Effector memory CD8-positive, alpha-beta T cell (primary cell): ENCODE measurements around the gene SGF29.
"Not testable (repeated sequence)": the region's sequence is repeated elsewhere in the genome, so short reads cannot be mapped to it uniquely, and the experiment has no call there.

ENCODE experiments used
- ATAC-seq: fragments of 150-1000 bp; cut with Tn5 transposase; replicated peaks from 2 replicates; pipeline ENCODE4 v1.10.0; 2021; ENCODE audit warnings: mild to moderate bottlenecking, moderate library complexity
- DNase-seq, 3 experiments: peaks; one replicate each; pipeline ENCODE4 v3.0.0; 2021
- H3K27ac Mint-ChIP-seq, 2 donors: one replicate each; pipeline ENCODE4 v1.8.0; 2022; ENCODE audit warnings: mild to moderate bottlenecking in 2 of 2, mixed read lengths in 2 of 2, moderate library complexity in 2 of 2
- H3K27me3 Mint-ChIP-seq, 2 donors: one replicate each; pipeline ENCODE4 v1.8.0; 2022; ENCODE audit warnings: mixed read lengths in 2 of 2
- H3K36me3 Mint-ChIP-seq: one replicate; pipeline ENCODE4 v1.8.0; 2022; ENCODE audit warnings: mild to moderate bottlenecking, moderate library complexity, mixed read lengths; ENCODE audit not compliant: insufficient read depth
- H3K4me1 Mint-ChIP-seq, 2 donors: one replicate each; pipeline ENCODE4 v1.8.0; 2022; ENCODE audit warnings: low read depth in 2 of 2, mixed read lengths in 2 of 2
- H3K4me3 Mint-ChIP-seq, 2 donors: one replicate each; pipeline ENCODE4 v1.8.0; 2022; ENCODE audit warnings: mild to moderate bottlenecking in 2 of 2, mixed read lengths in 2 of 2, moderate library complexity in 2 of 2
- H3K9me3 Mint-ChIP-seq, 2 donors: one replicate each; pipeline ENCODE4 v1.8.0; 2022; ENCODE audit warnings: mixed read lengths in 2 of 2

Gene SGF29

DNA sequence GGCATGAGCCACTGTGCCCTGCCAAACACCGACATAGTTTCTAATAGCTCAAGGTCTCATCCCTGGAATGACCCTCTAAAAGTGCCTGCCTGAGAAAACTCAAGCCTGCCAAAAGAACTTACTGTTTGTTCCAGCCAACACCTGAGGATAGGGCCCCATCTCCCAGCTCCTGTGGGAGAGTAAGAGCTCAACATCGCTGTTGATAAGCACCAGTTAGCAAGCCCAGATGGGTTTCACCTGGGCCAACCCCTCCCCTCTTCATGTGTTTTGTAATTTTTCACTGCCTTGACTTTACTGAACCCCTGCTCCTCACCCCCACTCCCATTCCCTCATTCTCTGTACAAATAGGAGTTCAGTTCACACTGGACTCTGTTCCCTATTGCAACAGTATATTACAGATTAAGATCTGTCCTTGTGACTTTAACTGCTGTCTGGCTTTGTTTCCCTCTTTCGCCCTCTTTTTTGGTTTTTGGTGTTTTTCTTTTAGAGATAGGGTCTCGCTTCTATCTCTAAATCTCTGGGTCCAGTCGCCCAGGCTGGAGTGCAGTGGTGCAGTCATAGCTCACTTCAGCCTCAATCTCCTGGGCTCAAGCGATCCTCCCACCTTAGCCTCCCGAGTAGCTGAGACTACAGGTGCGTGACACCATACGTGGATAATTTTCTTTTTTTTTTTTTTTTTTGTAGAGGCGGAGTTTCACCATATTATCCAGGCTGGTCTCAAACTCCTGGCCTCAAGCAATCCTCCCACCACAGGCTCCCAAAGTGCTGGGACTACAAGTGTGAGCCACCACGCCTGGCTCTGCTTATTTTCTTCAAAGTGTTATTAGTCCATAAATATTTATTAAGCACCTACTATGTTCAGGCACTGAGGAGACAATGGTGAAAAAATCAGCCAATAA lies 27.3 kb upstream of the SGF29 start:
- Mint-ChIP-seq H3K4me3 (no peak overlapping the region), H3K9me3 (no peaks in the 10 kb centered on the region), H3K36me3 (no peaks in the 10 kb centered on the region), H3K4me1 (peaks cover 0 to 4% of the 10 kb centered on the region in 2 donors), H3K27me3 (no peaks in the 10 kb centered on the region), H3K27ac (peak overlapping the region in 1 of 2 donors; percentile 1)
- no peak for ATAC-seq
- DNase-seq = no peak

DNA sequence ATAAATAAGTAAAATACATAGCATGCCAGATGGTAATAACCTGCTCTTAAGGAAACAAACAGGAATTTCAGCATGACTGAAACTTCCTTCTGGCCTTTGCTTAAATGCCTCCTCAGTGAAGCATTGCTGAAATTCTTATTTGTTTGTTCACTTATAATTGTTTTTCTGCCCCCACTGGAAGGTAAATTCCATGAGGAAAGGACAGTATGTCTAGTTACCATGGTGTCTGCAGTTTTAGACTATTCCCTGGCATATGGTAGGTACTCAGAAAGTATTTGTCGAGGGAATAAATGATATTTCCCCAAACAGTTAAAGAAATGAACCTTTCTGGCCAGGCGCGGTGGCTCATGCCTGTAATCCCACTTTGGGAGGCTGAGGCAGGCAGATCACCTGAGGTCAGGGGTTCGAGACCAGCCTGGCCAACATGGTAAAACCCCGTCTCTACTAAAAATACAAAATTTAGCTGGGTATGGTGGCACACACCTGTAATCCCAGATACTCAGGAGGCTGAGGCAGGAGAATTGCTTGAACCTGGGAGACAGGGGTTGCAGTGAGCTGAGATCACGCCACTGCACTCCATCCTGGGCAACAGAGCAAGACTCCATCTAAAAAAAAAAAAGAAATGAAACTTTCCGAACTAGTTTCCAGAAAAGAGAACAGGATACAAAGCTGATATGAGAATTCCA lies 26.5 kb upstream of the SGF29 start:
- not testable (repeated sequence) for H3K4me3 Mint-ChIP-seq, H3K36me3 Mint-ChIP-seq, ATAC-seq

DNA sequence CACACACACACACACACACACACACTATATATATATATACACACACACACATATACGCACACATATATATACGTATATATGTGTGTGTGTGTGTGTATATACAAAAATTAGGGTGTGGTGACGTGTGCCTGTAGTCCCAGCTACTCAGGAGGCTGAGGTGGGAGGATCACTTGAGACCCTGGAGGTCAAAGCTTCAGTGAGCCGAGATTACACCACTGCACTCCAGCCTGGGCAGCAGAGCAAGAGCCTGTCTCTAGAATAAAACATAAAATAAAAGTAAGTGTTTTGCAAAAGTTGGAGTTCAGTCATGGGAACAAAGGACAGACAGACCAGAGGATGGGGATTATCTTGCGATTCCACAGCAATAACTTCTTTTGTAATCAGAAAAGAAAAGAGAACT lies 25.7 kb upstream of the SGF29 start:
- ATAC-seq (no peak), DNase-seq (no peak)
- Mint-ChIP-seq H3K27me3 (no peaks in the 10 kb centered on the region), H3K4me3 (no peak overlapping the region), H3K4me1 (peaks cover 2% of the 10 kb centered on the region in 2 donors), H3K36me3 (no peaks in the 10 kb centered on the region), H3K27ac (no peak overlapping the region), H3K9me3 (no peaks in the 10 kb centered on the region)

More for the DNA sequence above, 26.5 kb upstream of the SGF29 start:
- not testable (repeated sequence) for H3K27ac Mint-ChIP-seq, DNase-seq, H3K9me3 Mint-ChIP-seq, H3K27me3 Mint-ChIP-seq, H3K4me1 Mint-ChIP-seq

DNA sequence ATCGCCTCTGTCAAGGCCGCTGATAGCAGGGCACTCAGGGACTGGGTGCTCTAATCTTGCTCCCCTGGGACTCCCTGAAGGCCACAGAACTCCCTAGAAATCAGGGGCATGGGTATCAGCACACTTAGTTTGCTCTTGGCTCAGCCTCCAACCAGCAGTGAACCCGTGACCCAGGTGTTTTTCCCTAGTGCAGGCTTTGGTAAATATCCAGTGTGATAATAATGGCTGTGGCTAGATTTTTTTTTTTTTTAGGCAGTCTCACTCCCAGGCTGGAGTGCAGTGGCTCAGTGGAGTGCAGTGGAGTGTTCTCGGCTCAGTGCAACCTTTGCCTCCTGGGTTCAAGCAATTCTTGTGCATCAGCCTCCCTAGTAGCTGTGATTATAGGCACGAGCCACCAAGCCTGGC lies 25.3 kb upstream of the SGF29 start:
- DNase-seq = no peak
- H3K4me3 Mint-ChIP-seq = no peak overlapping the region
- no peak for ATAC-seq
- no peak overlapping the region for H3K27ac Mint-ChIP-seq
- H3K4me1 Mint-ChIP-seq = peaks cover 0 to 2% of the 10 kb centered on the region in 2 donors
- no peaks in the 10 kb centered on the region for H3K9me3 Mint-ChIP-seq
- H3K36me3 Mint-ChIP-seq = no peaks in the 10 kb centered on the region
- no peaks in the 10 kb centered on the region for H3K27me3 Mint-ChIP-seq

GRCh38 chr16:28529124-28529523 lies 24.6 kb upstream of the SGF29 start:
- Mint-ChIP-seq H3K27ac (no peak overlapping the region), H3K27me3 (no peaks in the 10 kb centered on the region), H3K9me3 (no peaks in the 10 kb centered on the region), H3K4me1 (peaks cover 0 to 2% of the 10 kb centered on the region in 2 donors), H3K4me3 (no peak overlapping the region), H3K36me3 (no peaks in the 10 kb centered on the region)
- no peak for DNase-seq
- no peak for ATAC-seq

DNA sequence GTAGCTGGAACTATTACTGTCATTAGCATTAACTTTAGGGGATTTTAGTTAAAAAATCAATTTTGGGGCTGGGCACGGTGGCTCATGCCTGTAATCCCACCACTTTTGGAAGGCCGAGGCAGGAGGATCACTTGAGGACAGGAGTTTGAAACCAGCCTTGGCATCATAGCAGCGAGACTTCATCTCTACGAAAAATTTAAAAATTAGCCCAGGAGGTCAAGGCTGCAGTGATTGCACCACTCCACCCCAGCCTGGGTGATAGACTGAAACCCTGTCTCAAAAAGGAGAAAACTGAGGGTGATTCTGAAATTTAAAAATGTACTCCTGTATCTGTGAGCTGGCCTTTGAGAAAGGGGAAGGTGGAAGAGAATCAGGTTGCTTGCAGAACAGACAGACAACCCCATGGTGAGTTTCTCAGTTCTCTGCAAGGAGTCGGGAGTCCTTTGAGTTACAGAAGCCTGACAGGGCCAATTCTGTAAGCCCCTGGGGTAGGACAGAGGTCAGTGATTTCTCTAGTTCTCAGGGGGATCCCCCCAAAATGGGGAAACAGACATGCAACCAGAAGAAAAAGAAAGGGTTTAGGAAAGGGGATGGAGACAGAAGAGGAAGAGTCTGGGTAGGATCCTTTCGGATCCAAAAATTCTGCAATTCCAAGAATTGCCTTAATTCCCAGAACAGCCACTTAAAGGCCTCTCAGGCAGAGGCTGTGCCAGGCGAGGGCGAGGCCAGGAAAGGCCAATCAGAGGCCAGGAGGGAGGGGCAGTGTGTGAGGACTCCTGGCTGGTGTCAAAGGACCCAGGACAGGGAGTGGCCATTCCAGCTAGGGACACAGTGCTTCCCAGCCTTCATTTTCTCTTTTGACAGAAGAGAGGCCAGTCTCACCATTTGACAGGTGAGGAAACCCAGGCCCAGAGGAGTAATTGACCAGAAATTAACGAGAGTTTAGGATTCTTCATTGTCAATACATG lies 21.7 kb upstream of the SGF29 start:
- DNase-seq (no peak), ATAC-seq (no peak)
- no peaks in the 10 kb centered on the region for H3K36me3 Mint-ChIP-seq
- peak overlapping the region in 1 of 2 donors; percentile 49 for H3K27ac Mint-ChIP-seq
- H3K4me1 Mint-ChIP-seq = peaks cover 15 to 18% of the 10 kb centered on the region in 2 donors
- no peaks in the 10 kb centered on the region for H3K27me3 Mint-ChIP-seq
- peaks cover 5 to 6% of the 10 kb centered on the region in 2 donors for H3K9me3 Mint-ChIP-seq
- no peak overlapping the region for H3K4me3 Mint-ChIP-seq

GRCh38 chr16:28532940-28533647 lies 20.6 kb upstream of the SGF29 start:
- no peak for DNase-seq
- Mint-ChIP-seq H3K36me3 (no peaks in the 10 kb centered on the region), H3K27me3 (no peaks in the 10 kb centered on the region), H3K9me3 (peaks cover 5 to 6% of the 10 kb centered on the region in 2 donors), H3K27ac (peak overlapping the region; percentile 56 to 63), H3K4me1 (peaks cover 15 to 19% of the 10 kb centered on the region in 2 donors), H3K4me3 (no peak overlapping the region)
- ATAC-seq = no peak

GRCh38 chr16:28534542-28535373 lies 19.0 kb upstream of the SGF29 start:
- Mint-ChIP-seq H3K9me3 (peaks cover 5 to 6% of the 10 kb centered on the region in 2 donors), H3K4me3 (peak overlapping the region; percentile 30 to 48), H3K36me3 (no peaks in the 10 kb centered on the region), H3K4me1 (peaks cover 18 to 20% of the 10 kb centered on the region in 2 donors), H3K27me3 (no peaks in the 10 kb centered on the region), H3K27ac (peak overlapping the region; percentile 87 to 96)
- DNase-seq = no peak
- ATAC-seq = peak; percentile 80

GRCh38 chr16:28537076-28537475 lies 16.6 kb upstream of the SGF29 start:
- Mint-ChIP-seq H3K4me1 (peaks cover 18 to 22% of the 10 kb centered on the region in 2 donors), H3K27me3 (no peaks in the 10 kb centered on the region), H3K4me3 (no peak overlapping the region), H3K9me3 (peaks cover 5 to 6% of the 10 kb centered on the region in 2 donors), H3K27ac (peak overlapping the region; percentile 11 to 22), H3K36me3 (no peaks in the 10 kb centered on the region)
- ATAC-seq (no peak), DNase-seq (no peak)

GRCh38 chr16:28537964-28538732 lies 15.6 kb upstream of the SGF29 start:
- H3K27me3 Mint-ChIP-seq = no peaks in the 10 kb centered on the region
- ATAC-seq (no peak), DNase-seq (no peak)
- no peaks in the 10 kb centered on the region for H3K36me3 Mint-ChIP-seq
- H3K4me3 Mint-ChIP-seq = no peak overlapping the region
- H3K27ac Mint-ChIP-seq = peak overlapping the region in 1 of 2 donors; percentile 2
- H3K9me3 Mint-ChIP-seq = peaks cover 5 to 6% of the 10 kb centered on the region in 2 donors
- peaks cover 18 to 22% of the 10 kb centered on the region in 2 donors for H3K4me1 Mint-ChIP-seq

DNA sequence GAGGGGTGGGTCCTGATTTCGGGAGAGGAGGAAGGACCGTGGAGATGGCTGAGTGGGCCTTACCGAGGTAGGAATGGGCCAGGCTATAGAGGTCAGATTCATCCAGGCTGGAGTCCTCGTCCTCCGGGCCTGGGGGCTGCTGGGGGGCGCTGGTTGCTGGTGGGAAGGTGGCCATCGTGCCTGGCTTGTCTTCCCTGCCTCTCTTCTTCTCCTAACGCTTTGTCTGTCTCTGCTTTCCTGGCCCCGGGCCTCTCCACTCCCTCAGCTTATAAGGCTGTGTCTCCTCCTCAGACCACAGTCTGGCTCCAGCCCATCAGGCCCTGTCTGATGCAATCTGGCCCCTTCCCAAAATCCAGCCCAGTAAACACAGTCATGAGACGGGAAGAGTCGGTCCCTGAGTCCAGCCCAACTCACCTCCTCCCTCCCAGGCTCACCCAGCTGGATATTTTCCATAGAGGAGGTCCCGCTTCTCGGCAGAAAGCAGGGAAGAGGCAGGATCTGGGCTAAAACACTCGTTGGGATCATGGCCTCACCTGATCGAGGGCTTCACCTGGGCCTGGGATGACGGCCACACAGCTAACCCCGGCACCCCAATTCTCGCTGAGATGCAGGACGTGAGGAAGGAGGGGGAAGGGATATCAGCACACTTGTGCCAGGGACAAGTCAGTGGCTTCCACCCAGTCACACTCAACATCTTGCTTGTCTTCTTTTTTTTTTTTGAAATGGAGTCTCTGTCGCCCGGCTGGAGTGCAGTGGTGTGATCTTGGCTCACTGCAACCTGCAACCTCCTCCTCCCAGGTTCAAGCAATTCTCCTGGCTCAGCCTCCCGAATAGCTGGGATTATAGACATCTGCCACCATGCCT lies 14.8 kb upstream of the SGF29 start, which contains the start of gene NUPR1:
Gene NUPR1, minus strand, starts transcription at position 242 of the 864 bp plus-strand sequence. Its CDS starts 67 bp downstream, at position 175.
- ATAC-seq (no peak), DNase-seq (no peak)
- H3K27ac Mint-ChIP-seq = peak within 1 kb of the TSS in 1 of 2 donors; percentile 2
- no peaks in the 10 kb centered on the region for H3K27me3 Mint-ChIP-seq
- no peaks in the 10 kb centered on the region for H3K36me3 Mint-ChIP-seq
- peaks cover 5 to 6% of the 10 kb centered on the region in 2 donors for H3K9me3 Mint-ChIP-seq
- no peak within 1 kb of the TSS for H3K4me3 Mint-ChIP-seq
- H3K4me1 Mint-ChIP-seq = peaks cover 18 to 22% of the 10 kb centered on the region in 2 donors
